SK-N-MC (cell line): Measurements from ENCODE around the gene PDLIM4.

Experiments
- EZH2 ChIP-seq: fragments of 200-600 bp; sonication (generic); IDR thresholded peaks from one replicate; pipeline ENCODE4 v1.6.1; 2017; ENCODE audit warnings: antibody characterized with exemption
- FOXP2 ChIP-seq: optimal IDR thresholded peaks from 2 replicates; pipeline ENCODE3; 2011; ENCODE audit warnings: mild to moderate bottlenecking, moderate library complexity; ENCODE audit not compliant: insufficient read depth; ENCODE audit errors: extremely low read length, control extremely low read depth
- POLR2AphosphoS5 ChIP-seq: IDR thresholded peaks from 2 replicates; pipeline ENCODE4 v1.6.1; 2012; ENCODE audit warnings: mild to moderate bottlenecking, low read depth, low read length, borderline replicate concordance

DNA sequence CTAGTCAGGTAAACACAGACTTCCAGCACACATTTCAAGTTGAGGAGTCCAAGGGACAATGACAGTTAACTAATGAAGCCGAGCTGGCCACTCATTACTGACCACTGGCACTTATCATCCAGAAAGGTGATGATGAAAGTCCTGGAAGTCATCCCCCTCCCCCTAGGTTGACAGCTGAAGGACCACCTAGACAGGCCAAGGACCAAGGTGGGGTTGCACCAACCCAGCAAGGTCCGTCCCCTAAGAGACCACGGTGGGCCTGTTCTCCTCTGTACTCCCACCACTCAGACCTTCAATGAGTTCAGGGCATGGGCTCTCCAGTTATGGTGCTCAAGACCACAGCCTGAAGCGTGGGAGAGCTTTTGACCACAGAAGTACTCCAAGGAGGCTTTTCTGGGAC is 43.0 kb upstream of the PDLIM4 start:
- TF ChIP-seq EZH2: no peak
- no peak for TF ChIP-seq POLR2AphosphoS5
- TF ChIP-seq FOXP2: no peak
